Motor neuron (in vitro differentiated cells): Measurements from ENCODE around the gene SYNE1. TPM values are rescaled to one million over a fixed set of nuclear protein-coding genes. Genes with fewer than 3 reads are reported as not detected.

Experiments used
- ATAC-seq, 8 experiments: fragments of 200-7000 bp; cut with Tn5 transposase; replicated peaks in 6 of 8; 2 replicates each; pipeline ENCODE4 v1.8.0; 2021; ENCODE audit warnings: mild to moderate bottlenecking in 8 of 8, moderate library complexity in 8 of 8
- H3K27ac ChIP-seq, 2 donors: fragments of 250-450 bp; sonication (Bioruptor Pico); 2 replicates each; pipeline ENCODE4 v1.9.0; 2021; ENCODE audit warnings: antibody characterized with exemption in 2 of 2, mild to moderate bottlenecking in 2 of 2, moderate library complexity in 1 of 2
- H3K4me1 ChIP-seq, 2 donors: fragments of 250-450 bp; sonication (Bioruptor Pico); replicated peaks in 1 of 2; 2 replicates each; pipeline ENCODE4 v1.6.1; 2021; ENCODE audit warnings: antibody characterized with exemption in 2 of 2, mild to moderate bottlenecking in 2 of 2, moderate library complexity in 1 of 2
- H3K4me3 ChIP-seq, 5 donors: fragments of 250-450 bp; sonication (Bioruptor Pico); 2 replicates each; pipeline ENCODE4 v1.9.0; 2021; ENCODE audit warnings: antibody characterized with exemption in 5 of 5, mild to moderate bottlenecking in 5 of 5, moderate library complexity in 4 of 5
- WGBS, 10 experiments: fragments of 450-650 bp; shearing (Covaris generic); methylation state at CpG; one replicate each; pipeline ENCODE4 v1.0.0; 2022; 5-methylcytosine and 5-hydroxymethylcytosine counted together
- in situ Hi-C, 9 experiments: fragments of 400-800 bp; cut with MboI; loops; one replicate each; pipeline ENCODE4 v1.15.0; 2021; ENCODE audit warnings: low sequenced_read_pairs in 9 of 9, low pct_unique_long_range_greater_than_20kb in 2 of 9; ENCODE audit not compliant: unreplicated experiment in 9 of 9
- total RNA-seq, 8 experiments: library from RNA; unstranded; fragments of 300-600 nt; gene quantifications; 2 replicates each; pipeline versions ENCODE4 v1.2.3 to v1.2.4, GENCODE V29; 2022

SYNE1 gene
- total RNA-seq, 8 experiments from 2014 or later: 13.2 to 160 (median 45.7) TPM

DNA sequence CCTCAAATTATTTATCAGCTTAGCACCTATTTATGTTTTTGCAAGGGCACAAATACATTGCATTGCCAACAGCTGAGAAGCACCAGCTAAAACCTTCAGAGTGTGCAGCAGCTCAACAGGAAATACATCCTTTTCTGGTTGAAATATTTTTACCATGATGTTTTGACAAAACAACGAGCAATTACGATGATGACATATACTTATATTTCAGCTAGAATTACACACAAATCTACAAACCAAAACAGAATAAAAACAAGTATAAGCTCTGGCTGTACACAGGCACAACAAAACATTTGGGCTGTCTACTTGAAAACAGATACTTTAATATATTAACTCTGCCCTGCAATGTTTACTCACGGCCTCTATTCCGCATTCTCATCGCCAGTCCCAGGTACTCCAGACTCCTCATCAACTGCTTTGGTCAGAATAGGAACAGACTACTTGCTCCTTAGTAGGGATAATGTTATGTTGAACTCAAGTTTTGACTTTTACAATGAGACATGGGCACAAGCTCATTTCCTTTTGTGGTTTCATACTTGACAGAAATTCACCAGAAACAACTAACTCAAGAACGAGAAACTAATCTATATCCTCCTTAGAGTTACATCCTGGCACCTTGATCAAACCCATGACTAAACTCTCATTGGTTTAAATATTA, 452.1 kb downstream of the SYNE1 start:
- in situ Hi-C loops: no loop called here
- H3K4me3 ChIP-seq: no peak overlapping the region
- ATAC-seq: no peak
- WGBS, 10 experiments: 51 to 100% (median 93%) methylated on average over 2 to 6 of the region's 6 CpGs; no CpG with 5 or more reads in 3 of the 10 experiments
- no peaks in the 10 kb centered on the region for H3K4me1 ChIP-seq
- no peak overlapping the region for H3K27ac ChIP-seq

DNA sequence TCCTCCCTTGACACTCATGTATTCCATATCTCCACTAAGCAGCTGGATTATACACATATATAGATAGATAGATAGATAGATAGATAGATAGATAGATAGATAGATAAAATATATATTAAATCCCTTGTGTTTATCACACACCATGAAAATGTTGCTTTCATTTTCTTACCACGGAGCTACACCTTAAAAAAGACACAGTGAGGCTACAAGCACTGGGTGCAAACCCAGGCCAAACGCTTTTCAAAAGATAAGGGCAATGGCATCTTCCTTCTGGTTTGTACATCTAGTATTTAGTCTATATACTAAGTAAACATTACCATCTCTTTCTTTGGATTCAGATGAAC, 452.6 kb downstream of the SYNE1 start:
- no peak for ATAC-seq

GRCh38 chr6:152180601-152181000, 456.6 kb downstream of the SYNE1 start:
- no peak for ATAC-seq
- H3K4me3 ChIP-seq: no peak overlapping the region
- in situ Hi-C loops: no loop called here
- no peaks in the 10 kb centered on the region for H3K4me1 ChIP-seq
- 80 to 100% (median 93%) methylated on average over 1 to 5 of the region's 5 CpGs for WGBS, 10 experiments
- H3K27ac ChIP-seq: no peak overlapping the region

More for the DNA sequence above, 452.6 kb downstream of the SYNE1 start:
- H3K4me1 ChIP-seq: no peaks in the 10 kb centered on the region
- 60 to 100% (median 92%) methylated on average over 1 to 2 of the region's 2 CpGs; no CpG with 5 or more reads in 2 of the 10 experiments for WGBS, 10 experiments
- in situ Hi-C loops: no loop called here
- H3K4me3 ChIP-seq: no peak overlapping the region
- H3K27ac ChIP-seq: no peak overlapping the region

GRCh38 chr6:152176268-152176667, 460.9 kb downstream of the SYNE1 start:
- in situ Hi-C loops: no loop called here
- 17 to 100% (median 76%) methylated on average over 1 to 4 of the region's 4 CpGs; no CpG with 5 or more reads in 1 of the 10 experiments for WGBS, 10 experiments

DNA sequence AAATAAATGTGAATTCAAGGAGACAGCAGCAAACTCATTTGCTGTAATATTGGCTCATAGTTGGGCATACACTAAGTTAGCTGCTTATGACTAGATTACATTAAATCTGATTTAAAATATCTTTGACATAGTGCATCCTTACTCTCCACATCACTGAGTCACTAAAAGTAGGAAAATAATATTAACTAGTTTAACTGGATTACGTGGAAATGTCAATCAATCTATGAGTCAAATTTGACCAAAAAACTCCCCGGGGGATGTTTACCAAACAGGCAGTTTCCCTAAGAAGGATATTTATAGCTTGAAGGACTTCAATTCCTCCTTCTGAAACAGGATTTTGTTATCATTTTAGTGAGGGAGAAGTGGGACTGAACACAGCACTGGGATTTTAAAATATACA, 463.2 kb downstream of the SYNE1 start:
- in situ Hi-C loops: no loop called here
- WGBS, 10 experiments: 33 to 100% (median 92%) methylated on average over 1 to 2 of the region's 2 CpGs
- Histone ChIP-seq H3K4me1 (no peaks in the 10 kb centered on the region), H3K4me3 (no peak overlapping the region), H3K27ac (no peak overlapping the region)
- no peak for ATAC-seq

More at GRCh38 chr6:152176268-152176667, 460.9 kb downstream of the SYNE1 start:
- H3K4me3 ChIP-seq: no peak overlapping the region
- H3K4me1 ChIP-seq: no peaks in the 10 kb centered on the region
- ATAC-seq: no peak
- no peak overlapping the region for H3K27ac ChIP-seq

GRCh38 chr6:152173321-152173720, 463.8 kb downstream of the SYNE1 start:
- H3K4me1 ChIP-seq: no peaks in the 10 kb centered on the region
- no peak overlapping the region for H3K4me3 ChIP-seq
- no peak overlapping the region for H3K27ac ChIP-seq
- 0 to 92% (median 72%) methylated on average over 1 to 4 of the region's 4 CpGs; no CpG with 5 or more reads in 3 of the 10 experiments for WGBS, 10 experiments
- in situ Hi-C loops: no loop called here
- ATAC-seq: peak in 3 of 8 experiments; percentile 63 to 100 (median 99)

DNA sequence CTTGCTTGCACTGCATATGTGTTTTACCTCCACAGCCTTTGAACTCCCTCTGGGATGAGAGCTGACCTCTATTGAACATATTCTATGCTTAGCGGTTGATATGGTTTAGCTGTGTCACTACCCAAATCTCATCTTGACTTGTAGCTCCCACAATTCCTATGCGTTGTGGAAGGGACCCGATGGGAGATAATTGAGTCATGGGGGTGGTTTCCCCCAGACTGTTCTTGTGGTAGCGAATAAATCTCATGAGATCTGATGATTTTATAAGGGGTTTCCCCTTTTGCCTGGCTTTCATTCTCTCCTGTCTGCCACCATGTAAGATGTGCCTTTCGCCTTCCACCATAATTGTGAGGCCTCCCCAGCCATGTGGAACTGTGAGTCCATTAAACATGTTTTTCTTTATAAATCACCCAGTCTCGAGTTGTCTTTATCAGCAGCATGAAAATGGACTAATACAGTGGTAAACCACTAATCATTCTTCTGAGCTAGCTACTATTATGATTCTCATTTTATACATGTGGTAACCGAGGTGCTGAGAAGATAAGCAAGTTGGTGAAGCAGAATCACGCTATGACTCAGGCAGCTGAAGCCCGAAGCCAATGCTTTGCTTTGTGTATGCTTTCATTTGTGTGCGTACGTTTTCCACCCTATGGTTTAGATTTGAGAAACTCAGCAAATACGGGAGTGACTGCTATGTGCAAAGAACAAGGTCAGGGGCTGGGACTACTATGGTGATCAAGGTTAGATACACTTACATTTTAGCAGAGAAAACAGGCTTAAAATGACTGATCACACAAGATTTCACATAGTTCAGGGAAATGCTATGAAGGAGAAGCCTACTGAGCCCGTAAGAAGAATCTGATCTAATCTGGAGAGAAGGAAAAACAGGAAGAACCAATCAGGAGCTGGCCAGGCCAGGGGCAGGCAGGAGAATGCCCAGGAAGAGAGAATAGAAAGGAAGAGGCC, 466.2 kb downstream of the SYNE1 start:
- H3K4me3 ChIP-seq: no peak overlapping the region
- H3K27ac ChIP-seq: no peak overlapping the region
- 70 to 100% (median 92%) methylated on average over 2 to 12 of the region's 13 CpGs; no CpG with 5 or more reads in 1 of the 10 experiments for WGBS, 10 experiments
- ATAC-seq: peak in 1 of 8 experiments; percentile 77
- in situ Hi-C loops: no loop called here
- H3K4me1 ChIP-seq: no peaks in the 10 kb centered on the region

GRCh38 chr6:152170313-152170701, 466.9 kb downstream of the SYNE1 start:
- H3K4me3 ChIP-seq: no peak overlapping the region
- ATAC-seq: no peak
- H3K4me1 ChIP-seq: no peaks in the 10 kb centered on the region
- in situ Hi-C loops: no loop called here
- no peak overlapping the region for H3K27ac ChIP-seq
- 40 to 100% (median 82%) methylated on average over 1 to 4 of the region's 4 CpGs; no CpG with 5 or more reads in 3 of the 10 experiments for WGBS, 10 experiments

GRCh38 chr6:152167641-152168603, 469.2 kb downstream of the SYNE1 start:
- ATAC-seq: peak in 2 of 8 experiments; percentile 36 to 53
- 58 to 95% (median 89%) methylated on average over 4 to 11 of the region's 13 CpGs for WGBS, 10 experiments
- H3K4me3 ChIP-seq: no peak overlapping the region
- in situ Hi-C loops: no loop called here
- no peaks in the 10 kb centered on the region for H3K4me1 ChIP-seq
- no peak overlapping the region for H3K27ac ChIP-seq

DNA sequence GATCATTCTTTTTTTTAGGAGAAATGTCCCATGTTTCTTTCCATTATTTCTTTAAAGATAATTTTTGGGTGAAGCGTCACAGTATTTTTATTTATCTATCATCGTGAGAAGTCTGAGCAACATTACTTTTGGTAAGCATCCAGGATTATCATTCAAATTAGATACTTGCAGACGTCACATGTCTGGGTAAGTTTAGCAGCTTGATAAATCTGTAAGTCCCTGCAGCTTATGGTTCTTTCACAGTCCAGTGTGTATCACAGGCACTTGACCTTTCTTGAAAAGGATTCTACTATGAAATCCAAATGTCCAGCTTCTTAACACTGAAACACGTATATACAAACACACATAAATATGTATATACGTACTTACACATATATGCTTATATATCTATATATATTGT, 470.3 kb downstream of the SYNE1 start:
- Histone ChIP-seq H3K4me3 (no peak overlapping the region), H3K27ac (no peak overlapping the region), H3K4me1 (no peaks in the 10 kb centered on the region)
- in situ Hi-C loops: no loop called here
- WGBS, 10 experiments: 52 to 100% (median 89%) methylated on average over 1 to 5 of the region's 5 CpGs; no CpG with 5 or more reads in 1 of the 10 experiments
- ATAC-seq: no peak

GRCh38 chr6:152166497-152166896, 470.7 kb downstream of the SYNE1 start:
- no peak overlapping the region for H3K4me3 ChIP-seq
- H3K27ac ChIP-seq: no peak overlapping the region
- no peak for ATAC-seq
- no peaks in the 10 kb centered on the region for H3K4me1 ChIP-seq
- in situ Hi-C loops: no loop called here
- WGBS, 10 experiments: 74 to 95% (median 93%) methylated on average over 2 to 4 of the region's 4 CpGs; no CpG with 5 or more reads in 1 of the 10 experiments

- H3K4me1 ChIP-seq: no peaks in the 10 kb centered on the region
- no peak for ATAC-seq
- WGBS, 10 experiments: 87 to 100% (median 96%) methylated on average over 1 to 5 of the region's 5 CpGs; no CpG with 5 or more reads in 1 of the 10 experiments
- H3K4me3 ChIP-seq: no peak overlapping the region
- in situ Hi-C loops: no loop called here
- H3K27ac ChIP-seq: no peak overlapping the region
Measured at GRCh38 chr6:152164957-152165356, 472.2 kb downstream of the SYNE1 start.
